Activated CD4-positive, alpha-beta T cell treated with anti-CD3 and anti-CD28 coated beads, Interleukin-2, amount 10 ng/mL, durations not matched to agents 24 days and 14 days (primary cell): ENCODE measurements around the gene CCNY. TPM values are rescaled to one million over a fixed set of nuclear protein-coding genes. Genes with fewer than 3 reads are reported as not detected.
"Not testable (repeated sequence)": the region's sequence is repeated elsewhere in the genome, so short reads cannot be mapped to it uniquely, and the experiment has no call there.

ENCODE experiments used
- DNase-seq: peaks from one replicate; pipeline ENCODE4 v3.0.0; 2022
- H3K27ac Mint-ChIP-seq: one replicate; pipeline ENCODE4 v1.8.0; 2022; ENCODE audit warnings: mild to moderate bottlenecking, mixed read lengths
- H3K27me3 Mint-ChIP-seq: one replicate; pipeline ENCODE4 v1.8.0; 2022; ENCODE audit warnings: mixed read lengths
- H3K36me3 Mint-ChIP-seq: one replicate; pipeline ENCODE4 v1.8.0; 2022; ENCODE audit warnings: low read depth, mild to moderate bottlenecking, mixed read lengths
- H3K4me1 Mint-ChIP-seq: one replicate; pipeline ENCODE4 v1.8.0; 2021; ENCODE audit warnings: mixed read lengths
- H3K4me3 Mint-ChIP-seq: one replicate; pipeline ENCODE4 v1.8.0; 2022; ENCODE audit warnings: mild to moderate bottlenecking, moderate library complexity, mixed read lengths
- H3K9me3 Mint-ChIP-seq: one replicate; pipeline ENCODE4 v1.8.0; 2021; ENCODE audit warnings: mixed read lengths
- intact Hi-C: fragments of 100-400 bp; cut with micrococcal nuclease; formaldehyde crosslinking; loops from one replicate; pipeline ENCODE4 v1.15.1; 2023
- total RNA-seq: library from RNA; stranded (reverse); gene quantifications from 2 replicates; pipeline ENCODE4 v1.2.3, GENCODE V29; 2022

The CCNY gene
- total RNA-seq, 1 donor from 2014 or later, result 58.8 TPM

GRCh38 chr10:35400595-35401268, 64.4 kb downstream of the CCNY start:
- H3K36me3 Mint-ChIP-seq, result no peaks in the 10 kb centered on the region
- peaks cover 3% of the 10 kb centered on the region for H3K4me1 Mint-ChIP-seq
- intact Hi-C loops, result no loop called here
- H3K9me3 Mint-ChIP-seq, result no peaks in the 10 kb centered on the region
- no peak overlapping the region for H3K27ac Mint-ChIP-seq
- H3K27me3 Mint-ChIP-seq, result no peaks in the 10 kb centered on the region
- no peak for DNase-seq
- H3K4me3 Mint-ChIP-seq, result no peak overlapping the region

DNA sequence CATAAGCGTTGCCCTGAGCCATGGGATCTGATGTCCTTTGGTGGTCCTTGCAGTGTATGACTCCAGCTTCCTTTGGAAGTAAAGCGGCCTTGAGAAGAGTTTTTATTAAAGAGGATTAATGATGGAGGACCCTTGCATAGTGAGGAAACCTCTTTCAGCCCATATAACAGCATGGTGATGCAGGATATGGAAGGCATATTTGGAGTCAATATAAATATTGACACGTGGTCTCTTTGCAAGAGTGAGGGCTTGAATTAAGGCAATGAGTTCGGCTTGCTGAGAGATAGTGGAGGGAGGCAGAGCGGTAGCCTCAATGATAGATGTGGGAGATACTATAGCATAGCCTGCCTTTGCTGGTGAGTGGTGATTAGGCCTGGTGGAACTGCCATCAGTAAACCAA, 67.2 kb downstream of the CCNY start:
- not testable (repeated sequence) for H3K27me3 Mint-ChIP-seq, H3K9me3 Mint-ChIP-seq

DNA sequence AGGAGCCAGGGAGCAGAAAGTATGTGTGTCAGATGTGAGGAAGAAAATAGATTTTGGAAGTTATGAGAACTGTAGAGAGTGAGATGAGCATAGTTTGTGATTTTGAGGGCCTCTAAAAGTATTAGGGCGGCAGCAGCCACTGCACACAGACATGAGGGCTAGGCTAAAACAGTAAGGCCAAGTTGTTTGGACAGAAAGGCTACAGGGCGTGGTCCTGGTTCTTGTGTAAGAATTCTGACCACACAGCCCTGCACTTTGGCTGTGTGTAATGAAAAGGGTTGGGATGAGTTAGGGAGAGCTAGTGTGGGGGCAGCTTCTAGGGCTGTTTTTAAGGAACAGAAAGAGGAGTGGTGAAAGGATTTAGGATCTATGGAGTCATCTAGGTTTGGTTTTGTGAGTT, 67.8 kb downstream of the CCNY start:
- DNase-seq, H3K4me3 Mint-ChIP-seq, H3K9me3 Mint-ChIP-seq, H3K27ac Mint-ChIP-seq, H3K27me3 Mint-ChIP-seq, H3K36me3 Mint-ChIP-seq, intact Hi-C loops: not testable (repeated sequence)
- peaks cover 20% of the 10 kb centered on the region for H3K4me1 Mint-ChIP-seq

More for the DNA sequence above, 67.2 kb downstream of the CCNY start:
- H3K27ac Mint-ChIP-seq, H3K36me3 Mint-ChIP-seq, H3K4me3 Mint-ChIP-seq, DNase-seq, intact Hi-C loops: not testable (repeated sequence)
- H3K4me1 Mint-ChIP-seq, result peaks cover 18% of the 10 kb centered on the region

- DNase-seq, H3K27me3 Mint-ChIP-seq, H3K9me3 Mint-ChIP-seq, intact Hi-C loops, H3K27ac Mint-ChIP-seq, H3K36me3 Mint-ChIP-seq, H3K4me3 Mint-ChIP-seq: not testable (repeated sequence)
- H3K4me1 Mint-ChIP-seq, result peaks cover 25% of the 10 kb centered on the region
These were observed 69.8 kb downstream of the CCNY start for GRCh38 chr10:35406003-35406630.

GRCh38 chr10:35407696-35408095, 71.4 kb downstream of the CCNY start:
- peaks cover 25% of the 10 kb centered on the region for H3K4me1 Mint-ChIP-seq
- H3K4me3 Mint-ChIP-seq, H3K9me3 Mint-ChIP-seq, H3K36me3 Mint-ChIP-seq, DNase-seq, intact Hi-C loops, H3K27ac Mint-ChIP-seq, H3K27me3 Mint-ChIP-seq: not testable (repeated sequence)

DNA sequence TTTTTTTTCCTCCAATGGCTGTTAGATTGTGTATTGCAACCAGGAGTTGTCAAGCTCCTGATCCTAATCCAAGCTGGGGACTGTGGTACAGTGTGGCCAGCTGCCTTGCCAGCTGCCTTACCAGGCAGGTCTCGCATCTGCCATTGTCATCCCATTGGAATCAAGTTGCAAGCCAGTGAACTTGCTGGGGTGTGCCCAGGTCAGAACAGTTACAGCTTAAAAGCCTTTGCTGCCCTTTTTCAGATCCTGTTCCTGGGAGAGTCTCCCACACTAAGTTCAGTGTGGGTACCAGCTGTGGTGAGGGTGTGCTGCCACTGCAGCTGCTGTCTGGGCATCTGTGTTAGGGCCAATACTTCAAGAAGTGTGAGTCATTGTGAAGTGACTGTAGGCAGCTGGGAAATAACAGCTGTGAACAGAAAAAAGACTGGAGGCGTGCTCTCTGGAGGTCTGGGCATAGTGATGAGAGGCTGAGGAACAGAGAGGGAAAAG, 72.8 kb downstream of the CCNY start:
- Mint-ChIP-seq H3K9me3 (no peaks in the 10 kb centered on the region), H3K4me1 (peaks cover 27% of the 10 kb centered on the region), H3K4me3 (no peak overlapping the region), H3K27me3 (no peaks in the 10 kb centered on the region), H3K27ac (no peak overlapping the region), H3K36me3 (no peaks in the 10 kb centered on the region)
- intact Hi-C loops, result no loop called here
- no peak for DNase-seq

GRCh38 chr10:35409808-35410207, 73.5 kb downstream of the CCNY start:
- Mint-ChIP-seq H3K4me1 (peaks cover 34% of the 10 kb centered on the region), H3K27me3 (no peaks in the 10 kb centered on the region), H3K36me3 (no peaks in the 10 kb centered on the region), H3K9me3 (no peaks in the 10 kb centered on the region), H3K4me3 (no peak overlapping the region), H3K27ac (no peak overlapping the region)
- intact Hi-C loops, result no loop called here
- no peak for DNase-seq

GRCh38 chr10:35412003-35412723, 75.9 kb downstream of the CCNY start:
- Mint-ChIP-seq H3K4me1 (peaks cover 43% of the 10 kb centered on the region), H3K4me3 (no peak overlapping the region), H3K27me3 (no peaks in the 10 kb centered on the region), H3K9me3 (no peaks in the 10 kb centered on the region), H3K27ac (no peak overlapping the region), H3K36me3 (no peaks in the 10 kb centered on the region)
- intact Hi-C loops, result loop anchor here (2.0 kb wide), 1 partner anchor 55 kb away; no protein-coding TSS in a partner anchor
- DNase-seq, result no peak

DNA sequence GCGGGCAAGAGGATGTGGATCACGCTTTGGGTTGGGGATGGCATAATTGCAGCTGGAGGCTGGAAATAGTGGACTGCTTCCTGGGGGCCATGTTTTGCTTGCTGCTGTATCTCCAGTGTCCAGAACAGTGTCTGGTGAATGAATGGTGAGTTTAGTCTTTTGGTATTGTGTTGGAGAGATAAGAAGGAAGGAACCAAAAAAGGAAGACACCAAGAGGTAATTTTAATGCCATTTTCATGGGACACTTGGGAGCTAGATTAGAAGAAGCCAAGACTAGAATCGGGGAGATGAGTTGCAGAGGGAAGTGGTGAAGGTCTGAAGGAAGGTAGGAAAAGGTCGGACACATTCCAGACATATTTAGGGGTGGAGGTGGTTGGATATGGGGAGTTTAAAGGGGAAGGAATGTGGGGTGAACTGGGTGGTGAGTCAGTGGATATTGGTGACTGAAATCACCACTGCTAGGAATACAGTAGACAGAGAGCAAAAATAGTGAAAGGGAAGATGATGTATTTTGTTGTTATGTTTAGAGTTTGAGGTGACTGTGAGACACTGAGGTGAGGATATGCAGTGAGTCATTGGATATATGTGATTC, 76.7 kb downstream of the CCNY start:
- H3K36me3 Mint-ChIP-seq, result no peaks in the 10 kb centered on the region
- no peak for DNase-seq
- H3K27ac Mint-ChIP-seq, result no peak overlapping the region
- H3K9me3 Mint-ChIP-seq, result no peaks in the 10 kb centered on the region
- H3K4me1 Mint-ChIP-seq, result peaks cover 41% of the 10 kb centered on the region
- intact Hi-C loops, result loop anchor here (1.0 to 2.0 kb wide), 2 partner anchors 29 to 56 kb away; no protein-coding TSS in a partner anchor
- no peaks in the 10 kb centered on the region for H3K27me3 Mint-ChIP-seq
- H3K4me3 Mint-ChIP-seq, result no peak overlapping the region

DNA sequence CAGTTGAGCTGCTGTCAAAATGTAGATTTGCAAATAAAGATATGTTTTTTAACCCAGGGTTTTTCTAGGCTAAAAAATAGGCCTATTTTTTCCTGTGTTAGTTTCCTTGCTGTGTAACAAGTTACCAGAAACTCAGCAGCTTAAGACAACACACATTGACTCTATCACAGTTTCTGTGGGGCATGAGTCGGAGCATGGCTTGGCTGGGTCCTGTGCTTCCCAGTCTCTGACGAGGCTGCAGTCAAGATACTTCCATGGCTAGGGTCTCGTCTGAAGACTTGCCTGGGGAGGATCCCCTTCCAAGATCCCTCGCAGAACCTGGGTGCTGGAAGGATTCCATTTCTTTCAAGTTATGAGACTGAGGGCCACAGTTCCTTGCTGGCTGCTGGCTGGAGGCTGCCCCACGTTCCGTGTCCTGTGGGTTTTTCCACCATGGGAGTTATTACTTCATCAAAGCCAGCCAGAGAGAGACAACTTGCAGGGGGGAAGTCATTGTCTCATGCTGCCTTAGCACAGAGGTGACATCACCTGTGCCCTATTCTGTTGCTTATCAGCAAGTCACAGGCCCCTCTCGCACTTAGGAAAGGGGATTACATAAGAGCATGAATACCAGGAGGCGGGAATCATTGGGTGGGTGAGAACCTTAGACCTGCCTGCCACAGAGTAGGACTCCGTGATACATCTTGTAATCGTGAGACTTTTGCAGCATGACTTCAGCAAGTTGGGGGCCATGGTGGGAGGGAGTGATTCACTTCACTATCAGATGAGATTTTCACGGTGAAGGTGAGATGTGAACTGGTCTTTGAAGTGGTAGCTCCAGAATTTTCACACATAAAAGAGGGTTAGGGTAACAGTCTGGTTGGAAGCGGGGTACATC, 77.9 kb downstream of the CCNY start:
- H3K27ac Mint-ChIP-seq, result no peak overlapping the region
- H3K27me3 Mint-ChIP-seq, result no peaks in the 10 kb centered on the region
- H3K4me1 Mint-ChIP-seq, result peaks cover 42% of the 10 kb centered on the region
- H3K36me3 Mint-ChIP-seq, result no peaks in the 10 kb centered on the region
- no peak for DNase-seq
- no peaks in the 10 kb centered on the region for H3K9me3 Mint-ChIP-seq
- intact Hi-C loops, result loop anchor here (1.0 to 2.0 kb wide), 2 partner anchors 28 to 57 kb away; no protein-coding TSS in a partner anchor
- no peak overlapping the region for H3K4me3 Mint-ChIP-seq

DNA sequence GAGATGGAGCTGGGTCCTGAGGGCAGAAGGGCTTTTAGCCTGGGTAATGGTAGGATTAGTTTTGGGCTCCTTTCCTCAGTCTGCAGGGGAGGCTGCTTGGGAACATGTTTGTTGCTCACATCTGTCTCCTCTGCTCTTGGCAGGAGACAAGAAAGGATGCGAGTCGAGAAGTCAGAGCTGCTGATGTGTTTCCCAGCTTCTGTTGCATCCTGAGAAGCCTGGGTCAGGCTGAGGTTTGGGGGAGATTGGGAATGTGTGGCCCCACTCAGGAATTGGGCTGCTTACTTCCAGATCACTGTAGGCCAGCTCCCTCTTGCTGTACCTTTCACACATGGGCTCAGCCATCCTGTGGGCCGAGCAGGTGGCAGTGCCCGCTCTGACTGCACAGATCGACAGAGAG, 79.2 kb downstream of the CCNY start:
- H3K36me3 Mint-ChIP-seq, result no peaks in the 10 kb centered on the region
- intact Hi-C loops, result no loop called here
- no peak overlapping the region for H3K4me3 Mint-ChIP-seq
- peaks cover 43% of the 10 kb centered on the region for H3K4me1 Mint-ChIP-seq
- H3K27ac Mint-ChIP-seq, result no peak overlapping the region
- no peak for DNase-seq
- no peaks in the 10 kb centered on the region for H3K27me3 Mint-ChIP-seq
- H3K9me3 Mint-ChIP-seq, result no peaks in the 10 kb centered on the region

GRCh38 chr10:35416619-35417312, 80.5 kb downstream of the CCNY start:
- no peaks in the 10 kb centered on the region for H3K9me3 Mint-ChIP-seq

DNA sequence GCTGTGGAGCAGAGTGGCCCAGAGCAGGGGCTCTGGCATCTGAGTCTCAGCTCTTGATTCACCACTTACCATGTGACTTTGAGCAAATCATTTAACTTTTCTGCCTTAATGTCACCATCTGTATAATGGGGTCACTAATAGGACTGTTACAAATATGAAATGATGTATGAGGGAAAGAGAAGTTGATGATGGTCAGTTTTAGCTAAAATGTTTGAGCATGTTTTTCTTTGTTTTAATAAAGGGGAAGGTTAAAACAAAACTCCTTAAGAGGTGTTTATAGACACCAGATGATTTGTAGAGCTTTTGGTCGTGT, 81.0 kb downstream of the CCNY start:
- no peak for DNase-seq
- no peak overlapping the region for H3K27ac Mint-ChIP-seq
- peaks cover 45% of the 10 kb centered on the region for H3K4me1 Mint-ChIP-seq
- no peaks in the 10 kb centered on the region for H3K36me3 Mint-ChIP-seq
- intact Hi-C loops, result no loop called here
- no peaks in the 10 kb centered on the region for H3K9me3 Mint-ChIP-seq
- H3K27me3 Mint-ChIP-seq, result no peaks in the 10 kb centered on the region
- no peak overlapping the region for H3K4me3 Mint-ChIP-seq

More at GRCh38 chr10:35416619-35417312, 80.5 kb downstream of the CCNY start:
- DNase-seq, result no peak
- Mint-ChIP-seq H3K4me1 (peaks cover 45% of the 10 kb centered on the region), H3K36me3 (no peaks in the 10 kb centered on the region), H3K4me3 (no peak overlapping the region), H3K27me3 (no peaks in the 10 kb centered on the region), H3K27ac (no peak overlapping the region)
- intact Hi-C loops, result no loop called here
